HEK293 (cell line): ENCODE results near the gene INKA2.

ENCODE experiments used
- CTCF ChIA-PET: fragments of 350-600 bp; formaldehyde crosslinking; extraction: SDS; loops from one replicate; lab custom pipeline; 2021; ENCODE audit warnings: antibody characterized with exemption; lab: Yijun Ruan, JAX
- POLR2A ChIA-PET: fragments of 300-600 bp; formaldehyde crosslinking; extraction: SDS; loops from one replicate; lab custom pipeline; 2020; ENCODE audit warnings: antibody characterized with exemption, inconsistent platforms; lab: Yijun Ruan, JAX
- H3K27ac ChIP-seq: fragments of 200-500 bp; sonication (Bioruptor generic); 2 replicates; pipeline ENCODE4 v1.5.1; 2014; ENCODE audit warnings: low read depth, low read length, control low read depth, inconsistent platforms; ENCODE audit errors: extremely low read depth
- H3K36me3 ChIP-seq, 2 experiments: fragments of 200-500 bp in 1 of 2; sonication (Bioruptor generic) in 1 of 2; 1 replicate in 1 of 2; 2 replicates in 1 of 2; pipeline ENCODE4 v1.5.1; 2014 to 2017; ENCODE audit warnings: inconsistent platforms in 2 of 2, low read length in 2 of 2; ENCODE audit not compliant: control insufficient read depth in 2 of 2, insufficient read depth in 1 of 2
- H3K4me1 ChIP-seq: fragments of 200-500 bp; sonication (Bioruptor generic); 2 replicates; pipeline ENCODE4 v1.5.1; 2014; ENCODE audit warnings: mild to moderate bottlenecking, low read length, inconsistent platforms; ENCODE audit not compliant: control insufficient read depth, insufficient read depth
- H3K4me3 ChIP-seq: 2 replicates; pipeline ENCODE4 v1.5.1; 2011; ENCODE audit warnings: low read depth, mild to moderate bottlenecking, control low read depth, low read length, moderate library complexity
- H3K9me3 ChIP-seq: fragments of 200-500 bp; sonication (Bioruptor generic); 2 replicates; pipeline ENCODE4 v1.5.1; 2014; ENCODE audit warnings: low read depth, low read length, inconsistent platforms; ENCODE audit not compliant: control insufficient read depth, insufficient read depth
- IKZF3 ChIP-seq: fragments of 450-650 bp; IDR thresholded peaks from 2 replicates; pipeline ENCODE4 v1.5.0; 2018; ENCODE audit warnings: missing biosample characterization, mild to moderate bottlenecking, missing genetic modification characterization, moderate library complexity
- KLF8 ChIP-seq: fragments of 450-650 bp; formaldehyde crosslinking; IDR thresholded peaks from 2 replicates; pipeline ENCODE4 v1.5.1; 2016; ENCODE audit warnings: missing biosample characterization, missing genetic modification characterization
- OVOL3 ChIP-seq: fragments of 450-650 bp; formaldehyde crosslinking; IDR thresholded peaks from 2 replicates; pipeline ENCODE4 v1.5.1; 2016; ENCODE audit warnings: missing biosample characterization, missing genetic modification characterization
- YY2 ChIP-seq: fragments of 450-650 bp; formaldehyde crosslinking; IDR thresholded peaks from 2 replicates; pipeline ENCODE4 v1.5.1; 2016; ENCODE audit warnings: missing biosample characterization, missing genetic modification characterization
- ZBTB17 ChIP-seq: fragments of 450-650 bp; formaldehyde crosslinking; IDR thresholded peaks from 2 replicates; pipeline ENCODE4 v1.5.1; 2016; ENCODE audit warnings: missing biosample characterization, missing genetic modification characterization
- ZBTB21 ChIP-seq: fragments of 450-650 bp; formaldehyde crosslinking; IDR thresholded peaks from 2 replicates; pipeline ENCODE4 v1.5.1; 2017; ENCODE audit warnings: missing biosample characterization, missing genetic modification characterization
- ZBTB8A ChIP-seq: fragments of 450-650 bp; formaldehyde crosslinking; IDR thresholded peaks from 2 replicates; pipeline ENCODE4 v1.5.1; 2016; ENCODE audit warnings: missing biosample characterization, missing genetic modification characterization
- ZFP3 ChIP-seq: fragments of 450-650 bp; formaldehyde crosslinking; IDR thresholded peaks from 2 replicates; pipeline ENCODE4 v1.5.1; 2016; ENCODE audit warnings: low read depth, missing biosample characterization, missing genetic modification characterization
- ZNF174 ChIP-seq: fragments of 450-650 bp; formaldehyde crosslinking; IDR thresholded peaks from 2 replicates; pipeline ENCODE4 v1.5.0; 2017; ENCODE audit warnings: missing biosample characterization, mild to moderate bottlenecking, missing genetic modification characterization
- ZNF202 ChIP-seq: fragments of 450-650 bp; formaldehyde crosslinking; IDR thresholded peaks from 2 replicates; pipeline ENCODE4 v1.5.1; 2016; ENCODE audit warnings: missing biosample characterization, missing genetic modification characterization, borderline replicate concordance
- ZNF24 ChIP-seq: fragments of 450-650 bp; formaldehyde crosslinking; IDR thresholded peaks from 2 replicates; pipeline ENCODE4 v1.5.1; 2016; ENCODE audit warnings: missing biosample characterization, missing genetic modification characterization
- ZNF248 ChIP-seq: fragments of 450-650 bp; formaldehyde crosslinking; IDR thresholded peaks from 2 replicates; pipeline ENCODE4 v1.5.1; 2017; ENCODE audit warnings: missing biosample characterization, missing genetic modification characterization
- ZNF292 ChIP-seq: fragments of 450-650 bp; formaldehyde crosslinking; IDR thresholded peaks from 2 replicates; pipeline ENCODE4 v1.5.1; 2016; ENCODE audit warnings: low read depth, missing biosample characterization, missing genetic modification characterization, borderline replicate concordance
- ZNF302 ChIP-seq: fragments of 450-650 bp; formaldehyde crosslinking; IDR thresholded peaks from 2 replicates; pipeline ENCODE4 v1.5.1; 2016; ENCODE audit warnings: missing biosample characterization, missing genetic modification characterization, low read depth
- ZNF514 ChIP-seq: fragments of 450-650 bp; formaldehyde crosslinking; IDR thresholded peaks from 2 replicates; pipeline ENCODE4 v1.5.1; 2016; ENCODE audit warnings: missing biosample characterization, missing genetic modification characterization
- ZNF555 ChIP-seq: fragments of 450-650 bp; formaldehyde crosslinking; conservative IDR thresholded peaks from 2 replicates; pipeline ENCODE4 v1.5.1; 2017; ENCODE audit warnings: missing biosample characterization, mild to moderate bottlenecking, missing genetic modification characterization, inconsistent platforms
- ZNF600 ChIP-seq: fragments of 450-650 bp; formaldehyde crosslinking; IDR thresholded peaks from 2 replicates; pipeline ENCODE4 v1.5.1; 2016; ENCODE audit warnings: missing biosample characterization, missing genetic modification characterization
- ZNF623 ChIP-seq: fragments of 450-650 bp; formaldehyde crosslinking; IDR thresholded peaks from 2 replicates; pipeline ENCODE4 v1.5.1; 2016; ENCODE audit warnings: missing biosample characterization, missing genetic modification characterization
- ZNF707 ChIP-seq: fragments of 450-650 bp; formaldehyde crosslinking; IDR thresholded peaks from 2 replicates; pipeline ENCODE4 v1.5.1; 2016; ENCODE audit warnings: missing biosample characterization, missing genetic modification characterization
- ZNF830 ChIP-seq: fragments of 450-650 bp; IDR thresholded peaks from 2 replicates; pipeline ENCODE4 v1.5.0; 2018; ENCODE audit warnings: missing biosample characterization, missing genetic modification characterization, low read depth, mild to moderate bottlenecking, moderate library complexity
- ZSCAN23 ChIP-seq: fragments of 450-650 bp; formaldehyde crosslinking; IDR thresholded peaks from 2 replicates; pipeline ENCODE4 v1.5.1; 2016; ENCODE audit warnings: missing biosample characterization, missing genetic modification characterization
- TF ChIP-seq, protein P1 (sequence below): fragments of 450-650 bp; IDR thresholded peaks from 2 replicates; pipeline ENCODE4 v1.5.1; 2018; ENCODE audit warnings: missing biosample characterization, mild to moderate bottlenecking, missing genetic modification characterization
- TF ChIP-seq, protein P2 (sequence below): fragments of 450-650 bp; formaldehyde crosslinking; IDR thresholded peaks from 2 replicates; pipeline ENCODE4 v1.5.1; 2016; ENCODE audit warnings: missing biosample characterization, missing genetic modification characterization

INKA2 gene

DNA sequence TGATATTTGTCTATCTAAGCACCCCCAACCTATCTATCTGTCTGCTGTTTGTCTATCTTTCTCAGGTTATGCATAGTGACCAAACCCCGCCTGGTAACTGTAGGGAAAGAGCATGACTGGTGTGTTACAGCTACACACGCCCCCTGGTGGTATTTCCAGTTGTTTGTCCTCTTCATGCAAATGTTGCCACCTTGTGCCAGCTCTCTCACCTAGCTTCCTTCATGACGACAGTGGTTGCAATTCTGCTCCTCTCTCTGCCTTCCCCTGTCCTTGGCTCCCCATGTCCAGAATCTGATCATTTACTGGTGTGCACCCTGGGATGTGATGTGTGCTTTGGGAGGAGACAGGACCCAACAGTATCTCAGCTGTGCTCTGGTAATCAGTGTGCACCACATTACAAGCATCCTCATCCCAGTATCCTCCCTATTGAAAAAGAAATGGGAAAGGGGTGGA lies 8.1 kb upstream of the INKA2 start (continued):
- TF ChIP-seq IKZF3 (no peak), ZNF202 (tag by site-specific recombination) (no peak), ZNF292 (tag by site-specific recombination) (no peak), ZNF248 (tag by site-specific recombination) (no peak), ZNF24 (tag by site-specific recombination) (no peak), ZNF600 (tag by site-specific recombination) (no peak), YY2 (no peak), ZBTB8A (tag by site-specific recombination) (no peak)
- TF ChIP-seq, protein P1, sequence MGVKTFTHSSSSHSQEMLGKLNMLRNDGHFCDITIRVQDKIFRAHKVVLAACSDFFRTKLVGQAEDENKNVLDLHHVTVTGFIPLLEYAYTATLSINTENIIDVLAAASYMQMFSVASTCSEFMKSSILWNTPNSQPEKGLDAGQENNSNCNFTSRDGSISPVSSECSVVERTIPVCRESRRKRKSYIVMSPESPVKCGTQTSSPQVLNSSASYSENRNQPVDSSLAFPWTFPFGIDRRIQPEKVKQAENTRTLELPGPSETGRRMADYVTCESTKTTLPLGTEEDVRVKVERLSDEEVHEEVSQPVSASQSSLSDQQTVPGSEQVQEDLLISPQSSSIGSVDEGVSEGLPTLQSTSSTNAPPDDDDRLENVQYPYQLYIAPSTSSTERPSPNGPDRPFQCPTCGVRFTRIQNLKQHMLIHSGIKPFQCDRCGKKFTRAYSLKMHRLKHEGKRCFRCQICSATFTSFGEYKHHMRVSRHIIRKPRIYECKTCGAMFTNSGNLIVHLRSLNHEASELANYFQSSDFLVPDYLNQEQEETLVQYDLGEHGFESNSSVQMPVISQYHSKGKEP (tag by site-specific recombination): no peak

DNA sequence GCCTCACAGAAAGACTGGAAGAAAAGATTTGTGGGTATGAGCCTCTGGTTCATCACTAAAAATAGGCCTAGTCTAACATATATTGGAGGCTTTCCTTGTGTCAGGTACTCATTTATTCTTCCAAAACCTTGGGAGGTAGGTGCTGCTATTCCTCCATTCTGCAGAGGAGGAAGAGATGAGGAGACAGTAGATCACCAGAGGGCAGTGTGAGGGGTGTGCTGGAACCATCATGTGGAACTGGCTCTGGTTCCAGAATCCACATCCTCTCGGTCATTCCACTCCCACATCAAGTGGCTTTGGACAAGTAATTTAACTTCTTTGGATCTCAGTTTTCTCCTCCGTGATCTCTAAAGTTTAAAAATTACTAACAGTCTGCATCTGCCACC lies 7.4 kb upstream of the INKA2 start:
- Histone ChIP-seq H3K4me3 (no peak overlapping the region), H3K4me1 (no peaks in the 10 kb centered on the region), H3K36me3 (no peaks in the 10 kb centered on the region), H3K9me3 (no peaks in the 10 kb centered on the region), H3K27ac (no peak overlapping the region)
- ChIA-PET POLR2A (interaction anchor here (0.6 kb wide), 1 partner anchor 193 kb away, joined by 4 read pairs; no protein-coding TSS in a partner anchor), CTCF (interaction anchor here (0.6 to 6.9 kb wide), 15 partner anchors 9 to 307 kb away, joined by 3 to 69 read pairs (median 4); partner anchors contain the start of gene INKA2)
- TF ChIP-seq, protein P2, sequence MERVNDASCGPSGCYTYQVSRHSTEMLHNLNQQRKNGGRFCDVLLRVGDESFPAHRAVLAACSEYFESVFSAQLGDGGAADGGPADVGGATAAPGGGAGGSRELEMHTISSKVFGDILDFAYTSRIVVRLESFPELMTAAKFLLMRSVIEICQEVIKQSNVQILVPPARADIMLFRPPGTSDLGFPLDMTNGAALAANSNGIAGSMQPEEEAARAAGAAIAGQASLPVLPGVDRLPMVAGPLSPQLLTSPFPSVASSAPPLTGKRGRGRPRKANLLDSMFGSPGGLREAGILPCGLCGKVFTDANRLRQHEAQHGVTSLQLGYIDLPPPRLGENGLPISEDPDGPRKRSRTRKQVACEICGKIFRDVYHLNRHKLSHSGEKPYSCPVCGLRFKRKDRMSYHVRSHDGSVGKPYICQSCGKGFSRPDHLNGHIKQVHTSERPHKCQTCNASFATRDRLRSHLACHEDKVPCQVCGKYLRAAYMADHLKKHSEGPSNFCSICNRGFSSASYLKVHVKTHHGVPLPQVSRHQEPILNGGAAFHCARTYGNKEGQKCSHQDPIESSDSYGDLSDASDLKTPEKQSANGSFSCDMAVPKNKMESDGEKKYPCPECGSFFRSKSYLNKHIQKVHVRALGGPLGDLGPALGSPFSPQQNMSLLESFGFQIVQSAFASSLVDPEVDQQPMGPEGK (tag by site-specific recombination): no peak
- TF ChIP-seq ZNF174 (tag by site-specific recombination): no peak
- TF ChIP-seq ZNF830 (tag by site-specific recombination): no peak
- TF ChIP-seq OVOL3: no peak
- TF ChIP-seq ZNF514 (tag by site-specific recombination): no peak
- TF ChIP-seq KLF8 (tag by site-specific recombination): no peak
- no peak for TF ChIP-seq ZNF623 (tag by site-specific recombination)
- no peak for TF ChIP-seq ZBTB17 (tag by site-specific recombination)
- TF ChIP-seq ZSCAN23: no peak
- TF ChIP-seq ZNF302 (tag by site-specific recombination): no peak
- no peak for TF ChIP-seq ZBTB21 (tag by site-specific recombination)
- TF ChIP-seq ZNF600 (tag by site-specific recombination): no peak
- TF ChIP-seq ZFP3 (tag by site-specific recombination): no peak
- TF ChIP-seq ZNF707: no peak
- TF ChIP-seq ZNF555: no peak
